Measurements from ENCODE around the gene TMEM255B. TPM values are rescaled to one million over a fixed set of nuclear protein-coding genes. Genes with fewer than 3 reads are reported as not detected.

Gene TMEM255B
- total and polyA plus RNA-seq, 9 of the 15 experiments (the other 6 are each of a cell fraction or from before 2014, with no cell fraction given) = 0.01 to 0.75 (median 0.23) TPM

DNA sequence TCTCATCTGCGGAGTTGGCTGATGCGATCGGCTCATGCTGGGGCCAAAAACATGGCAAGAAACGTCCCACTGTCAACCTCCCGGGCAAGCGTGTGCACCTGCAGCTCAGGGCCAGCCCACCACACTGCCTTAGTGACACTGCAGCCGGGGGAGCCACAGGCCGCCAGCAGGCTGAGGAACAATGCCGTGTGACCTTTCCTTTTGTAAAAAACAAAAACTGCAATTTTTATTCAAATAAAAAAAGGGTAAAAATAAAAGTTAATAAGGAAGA lies 18.8 kb upstream of the TMEM255B start:
- intact Hi-C loops (cut with micrococcal nuclease) (no loop called here), in situ Hi-C loops (cut with MboI) (loop anchor here (5.0 kb wide), 1 partner anchor 68 kb away; no protein-coding TSS in a partner anchor)
- Histone ChIP-seq H3K79me2 (ENCODE audit: control insufficient read depth, insufficient read depth, low read length) (no peaks in the 10 kb centered on the region), H3K4me3 (no peak overlapping the region), H3K36me3 (ENCODE audit: control insufficient read depth, insufficient read depth, low read length) (no peaks in the 10 kb centered on the region), H4K20me1 (replicated peaks; ENCODE audit: control insufficient read depth, insufficient read depth, low read length) (no peaks in the 10 kb centered on the region), H3K4me1 (replicated peaks in 1 of 2; ENCODE audit: control insufficient read depth in 2 of 2, insufficient read depth in 2 of 2, low read length in 2 of 2) (peaks cover 0 to 16% of the 10 kb centered on the region in 2 experiments; a peak in 1 of 5 replicates), H3K9ac (ENCODE audit: insufficient read depth in 1 of 2, low read depth in 2 of 2, low read length in 2 of 2) (no peak overlapping the region), H3K9me1 (ENCODE audit: control insufficient read depth, insufficient read depth, low read length) (no peaks in the 10 kb centered on the region), H3K4me2 (ENCODE audit: insufficient read depth, low read length) (no peak overlapping the region), H3K27me3 (ENCODE audit: control insufficient read depth in 2 of 2, insufficient read depth in 2 of 2, low read length in 2 of 2) (peaks cover 20 to 65% of the 10 kb centered on the region in 2 experiments; a peak in 4 of 5 replicates), H3K9me3 (replicated peaks; ENCODE audit: control insufficient read depth, insufficient read depth, low read depth, low read length) (no peaks in the 10 kb centered on the region), H3K27ac (ENCODE audit: extremely low read depth, low read depth, low read length) (no peak overlapping the region), H2AFZ (ENCODE audit: low read depth, low read length) (no peak overlapping the region)
- no peak for FAIRE-seq
- CTCF ChIA-PET (ENCODE audit: low intra/inter-chr PET ratio) = no interaction called here
- WGBS (ENCODE audit: insufficient coverage, low coverage, missing lambda C conversion rate) = 0% methylated on average over 7 of the region's 9 CpGs
- no peak for DNase-seq (ENCODE audit: extremely low read depth in 1 of 4, low spot score in 3 of 4)
- POLR2A ChIA-PET = interaction anchor here (0.6 kb wide), 1 partner anchor 222 kb away, joined by 3 read pairs; no protein-coding TSS in a partner anchor
- TF ChIP-seq FOS (IDR thresholded peaks at IDR 0.05; ENCODE audit: extremely low read depth, insufficient read length) (no peak), ZNF589 (CRISPR knock-in tag; IDR thresholded peaks at IDR 0.05; ENCODE audit: low read depth) (no peak), GTF2F1 (IDR thresholded peaks at IDR 0.05; ENCODE audit: low read depth, low read length) (no peak), NR2F6 (CRISPR knock-in tag; IDR thresholded peaks at IDR 0.05) (no peak), SNRNP70 (optimal IDR thresholded peaks at IDR 0.05; ENCODE audit: low read depth, low read length) (no peak), MEF2D (tag; conservative IDR thresholded peaks at IDR 0.05; ENCODE audit: low read depth) (no peak), FUS (optimal IDR thresholded peaks at IDR 0.05; ENCODE audit: low read depth, low read length) (no peak), ZNF780A (CRISPR knock-in tag; IDR thresholded peaks at IDR 0.05) (no peak), ZNF444 (CRISPR knock-in tag; IDR thresholded peaks at IDR 0.05) (no peak)
- TF ChIP-seq, protein P1, sequence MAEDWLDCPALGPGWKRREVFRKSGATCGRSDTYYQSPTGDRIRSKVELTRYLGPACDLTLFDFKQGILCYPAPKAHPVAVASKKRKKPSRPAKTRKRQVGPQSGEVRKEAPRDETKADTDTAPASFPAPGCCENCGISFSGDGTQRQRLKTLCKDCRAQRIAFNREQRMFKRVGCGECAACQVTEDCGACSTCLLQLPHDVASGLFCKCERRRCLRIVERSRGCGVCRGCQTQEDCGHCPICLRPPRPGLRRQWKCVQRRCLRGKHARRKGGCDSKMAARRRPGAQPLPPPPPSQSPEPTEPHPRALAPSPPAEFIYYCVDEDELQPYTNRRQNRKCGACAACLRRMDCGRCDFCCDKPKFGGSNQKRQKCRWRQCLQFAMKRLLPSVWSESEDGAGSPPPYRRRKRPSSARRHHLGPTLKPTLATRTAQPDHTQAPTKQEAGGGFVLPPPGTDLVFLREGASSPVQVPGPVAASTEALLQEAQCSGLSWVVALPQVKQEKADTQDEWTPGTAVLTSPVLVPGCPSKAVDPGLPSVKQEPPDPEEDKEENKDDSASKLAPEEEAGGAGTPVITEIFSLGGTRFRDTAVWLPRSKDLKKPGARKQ (CRISPR knock-in tag; IDR thresholded peaks at IDR 0.05) = no peak
- ATAC-seq = no peak
- BruUV-seq (replicated peaks) = no TSS peak
